PC-9 (cell line): ENCODE results near the gene TMCC1. TPM values are rescaled to one million over a fixed set of nuclear protein-coding genes. Genes with fewer than 3 reads are reported as not detected.

Experiments
- BruUV-seq: library from RNA; stranded (reverse); fragments of 400-500 nt; replicated peaks from 2 replicates; lab custom pipeline; 2021; lab: Mats Ljungman, UMichigan
- CTCF ChIA-PET: fragments of 300-600 bp; sonication (Branson Sonifier 250); formaldehyde crosslinking; loops from one replicate; lab custom pipeline; 2022; ENCODE audit warnings: antibody characterized with exemption; lab: Charles Lee
- POLR2A ChIA-PET: fragments of 300-600 bp; sonication (Branson Sonifier 250); formaldehyde crosslinking; loops from one replicate; lab custom pipeline; 2022; ENCODE audit warnings: antibody characterized with exemption; ENCODE audit not compliant: unreplicated experiment; lab: Charles Lee
- DNase-seq, 2 experiments: peaks; one replicate each; pipeline versions ENCODE4 v3.0.0 to v3.0.0-alpha.2; 2015 to 2022; ENCODE audit warnings: mixed read lengths in 1 of 2
- H2AFZ ChIP-seq: fragments of 200-600 bp; sonication (generic); 2 replicates; pipeline ENCODE4 v1.8.1; 2017; ENCODE audit warnings: antibody characterized with exemption
- H3F3A ChIP-seq: fragments of 200-600 bp; sonication (generic); 2 replicates; pipeline ENCODE4 v1.8.1; 2017; ENCODE audit warnings: antibody characterized with exemption, mild to moderate bottlenecking, low read depth; ENCODE audit not compliant: insufficient read depth
- H3K27ac ChIP-seq: fragments of 200-600 bp; sonication (generic); 2 replicates; pipeline ENCODE4 v1.6.1; 2016; ENCODE audit warnings: mixed run types
- H3K27me3 ChIP-seq: fragments of 200-600 bp; sonication (generic); 2 replicates; pipeline ENCODE4 v1.6.1; 2016; ENCODE audit warnings: low read depth, mixed run types; ENCODE audit not compliant: insufficient read depth
- H3K36me3 ChIP-seq: fragments of 200-600 bp; sonication (generic); 2 replicates; pipeline ENCODE4 v1.6.1; 2016; ENCODE audit warnings: low read depth, mixed run types
- H3K4me1 ChIP-seq: fragments of 200-600 bp; sonication (generic); replicated peaks from 2 replicates; pipeline ENCODE4 v1.6.1; 2016; ENCODE audit warnings: mixed run types; ENCODE audit not compliant: insufficient read depth
- H3K4me2 ChIP-seq: fragments of 200-600 bp; sonication (generic); 2 replicates; pipeline ENCODE4 v1.6.1; 2017; ENCODE audit warnings: mixed run types
- H3K4me3 ChIP-seq: fragments of 200-600 bp; sonication (generic); 2 replicates; pipeline ENCODE4 v1.6.1; 2016; ENCODE audit warnings: mixed run types
- H3K79me2 ChIP-seq: fragments of 200-600 bp; sonication (generic); 2 replicates; pipeline ENCODE4 v1.6.1; 2017; ENCODE audit warnings: low read depth, mixed run types
- H3K9me2 ChIP-seq: fragments of 200-600 bp; sonication (generic); 2 replicates; pipeline ENCODE4 v1.8.1; 2017; ENCODE audit warnings: mild to moderate bottlenecking; ENCODE audit not compliant: insufficient read depth
- H3K9me3 ChIP-seq: fragments of 200-600 bp; sonication (generic); 2 replicates; pipeline ENCODE4 v1.8.1; 2016; ENCODE audit warnings: low read depth; ENCODE audit not compliant: insufficient read depth
- H4K20me1 ChIP-seq: fragments of 200-600 bp; sonication (generic); 2 replicates; pipeline ENCODE4 v1.8.1; 2017; ENCODE audit not compliant: insufficient read depth
- EZH2 ChIP-seq: fragments of 200-600 bp; sonication (generic); IDR thresholded peaks from 2 replicates; pipeline ENCODE4 v1.8.0; 2017; ENCODE audit warnings: antibody characterized with exemption, low read depth
- intact Hi-C: fragments of 100-400 bp; cut with micrococcal nuclease; formaldehyde crosslinking; loops from one replicate; pipeline ENCODE4 v1.10.0; 2022; ENCODE audit not compliant: unreplicated experiment
- total RNA-seq: library from RNA; stranded (reverse); gene quantifications from 2 replicates; pipeline ENCODE4 v1.2.3, GENCODE V29; 2021
- TF ChIP-seq, protein P1 (sequence below): fragments of 200-600 bp; sonication (generic); conservative IDR thresholded peaks from 2 replicates; pipeline ENCODE4 v1.6.1; 2017; ENCODE audit warnings: mixed run types, antibody characterized with exemption, mild to moderate bottlenecking, moderate library complexity

TMCC1 gene
- total RNA-seq, 1 experiment from 2014 or later = 41.4 TPM

- ChIA-PET CTCF (interaction anchor here (0.6 kb wide), 1 partner anchor 46 kb away, joined by 5 read pairs; no protein-coding TSS in a partner anchor), POLR2A (no interaction called here)
- Histone ChIP-seq H3K9me2 (no peaks in the 10 kb centered on the region), H3K4me2 (peak overlapping the region; percentile 87), H2AFZ (no peak overlapping the region), H3F3A (peaks cover 7% of the 10 kb centered on the region; the same call in 1 of the 2 replicates), H3K4me1 (peaks cover 29% of the 10 kb centered on the region), H3K27me3 (peaks cover 9% of the 10 kb centered on the region; the same call in 1 of the 2 replicates), H4K20me1 (peaks cover 8% of the 10 kb centered on the region), H3K79me2 (peaks cover 39% of the 10 kb centered on the region), H3K4me3 (peak overlapping the region; percentile 71), H3K9me3 (no peaks in the 10 kb centered on the region), H3K36me3 (no peaks in the 10 kb centered on the region), H3K27ac (no peak overlapping the region)
- TF ChIP-seq EZH2 = no peak
- TF ChIP-seq, protein P1, sequence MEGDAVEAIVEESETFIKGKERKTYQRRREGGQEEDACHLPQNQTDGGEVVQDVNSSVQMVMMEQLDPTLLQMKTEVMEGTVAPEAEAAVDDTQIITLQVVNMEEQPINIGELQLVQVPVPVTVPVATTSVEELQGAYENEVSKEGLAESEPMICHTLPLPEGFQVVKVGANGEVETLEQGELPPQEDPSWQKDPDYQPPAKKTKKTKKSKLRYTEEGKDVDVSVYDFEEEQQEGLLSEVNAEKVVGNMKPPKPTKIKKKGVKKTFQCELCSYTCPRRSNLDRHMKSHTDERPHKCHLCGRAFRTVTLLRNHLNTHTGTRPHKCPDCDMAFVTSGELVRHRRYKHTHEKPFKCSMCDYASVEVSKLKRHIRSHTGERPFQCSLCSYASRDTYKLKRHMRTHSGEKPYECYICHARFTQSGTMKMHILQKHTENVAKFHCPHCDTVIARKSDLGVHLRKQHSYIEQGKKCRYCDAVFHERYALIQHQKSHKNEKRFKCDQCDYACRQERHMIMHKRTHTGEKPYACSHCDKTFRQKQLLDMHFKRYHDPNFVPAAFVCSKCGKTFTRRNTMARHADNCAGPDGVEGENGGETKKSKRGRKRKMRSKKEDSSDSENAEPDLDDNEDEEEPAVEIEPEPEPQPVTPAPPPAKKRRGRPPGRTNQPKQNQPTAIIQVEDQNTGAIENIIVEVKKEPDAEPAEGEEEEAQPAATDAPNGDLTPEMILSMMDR = no peak
- intact Hi-C loops = no loop called here
- TSS peak; percentile 12 for BruUV-seq
- no peak for DNase-seq
Measured at GRCh38 chr3:129603991-129604749, 289.3 kb downstream of the TMCC1 start.

DNA sequence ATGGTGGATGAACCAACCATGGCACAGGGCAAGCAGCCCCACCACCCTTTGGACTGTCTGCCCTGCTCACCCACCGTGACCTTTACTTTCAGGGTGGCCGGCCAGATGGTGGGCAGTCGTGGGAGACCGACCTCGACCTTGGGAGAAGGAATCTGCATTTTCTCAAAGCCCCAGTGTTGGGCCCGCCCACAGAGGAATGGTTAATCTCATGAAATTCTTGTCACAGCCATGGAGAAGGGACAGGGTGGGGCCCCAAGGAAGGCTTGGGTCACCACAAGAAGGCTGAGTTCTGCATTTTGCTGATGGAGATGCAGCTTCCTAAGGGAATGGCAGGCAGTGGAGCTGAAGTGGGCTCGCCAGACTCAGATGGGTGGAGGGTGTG lies 290.0 kb downstream of the TMCC1 start:
- Histone ChIP-seq H3K27ac (no peak overlapping the region), H2AFZ (no peak overlapping the region), H3K79me2 (peaks cover 39% of the 10 kb centered on the region), H3K9me3 (no peaks in the 10 kb centered on the region), H3K36me3 (no peaks in the 10 kb centered on the region), H4K20me1 (peaks cover 8% of the 10 kb centered on the region), H3K9me2 (no peaks in the 10 kb centered on the region), H3F3A (peaks cover 4% of the 10 kb centered on the region; the same call in 1 of the 2 replicates), H3K27me3 (peaks cover 9% of the 10 kb centered on the region; the same call in 1 of the 2 replicates), H3K4me3 (no peak overlapping the region), H3K4me1 (peaks cover 29% of the 10 kb centered on the region), H3K4me2 (peak overlapping the region; percentile 87)
- ChIA-PET POLR2A (no interaction called here), CTCF (interaction anchor here (0.6 kb wide), 1 partner anchor 46 kb away, joined by 5 read pairs; no protein-coding TSS in a partner anchor)
- DNase-seq = no peak
- TF ChIP-seq, protein P1 = no peak
- no peak for TF ChIP-seq EZH2
- intact Hi-C loops = no loop called here
- BruUV-seq = no TSS peak

- POLR2A ChIA-PET = interaction anchor here (0.6 kb wide), 1 partner anchor 24 kb away, joined by 4 read pairs; no protein-coding TSS in a partner anchor
- Histone ChIP-seq H3K36me3 (no peaks in the 10 kb centered on the region), H3K27me3 (peaks cover 9% of the 10 kb centered on the region; the same call in 1 of the 2 replicates), H3K4me3 (no peak overlapping the region), H3K79me2 (peaks cover 39% of the 10 kb centered on the region), H4K20me1 (peaks cover 8% of the 10 kb centered on the region), H3K9me3 (no peaks in the 10 kb centered on the region), H3K4me2 (peak overlapping the region; percentile 87), H3F3A (peaks cover 4% of the 10 kb centered on the region; the same call in 1 of the 2 replicates), H3K9me2 (no peaks in the 10 kb centered on the region), H3K4me1 (peaks cover 29% of the 10 kb centered on the region), H3K27ac (no peak overlapping the region), H2AFZ (no peak overlapping the region)
- peak; percentile 78 to 83 for DNase-seq
- intact Hi-C loops = no loop called here
- BruUV-seq = no TSS peak
- CTCF ChIA-PET = no interaction called here
- TF ChIP-seq, protein P1 = no peak
- no peak for TF ChIP-seq EZH2
Measured at GRCh38 chr3:129602730-129603560, 290.6 kb downstream of the TMCC1 start.
